Measurements from ENCODE around the gene TIMP3. TPM values are rescaled to one million over a fixed set of nuclear protein-coding genes. Genes with fewer than 3 reads are reported as not detected.

Gene TIMP3
- total RNA-seq, 1 experiment from 2014 or later = 3.3 TPM

DNA sequence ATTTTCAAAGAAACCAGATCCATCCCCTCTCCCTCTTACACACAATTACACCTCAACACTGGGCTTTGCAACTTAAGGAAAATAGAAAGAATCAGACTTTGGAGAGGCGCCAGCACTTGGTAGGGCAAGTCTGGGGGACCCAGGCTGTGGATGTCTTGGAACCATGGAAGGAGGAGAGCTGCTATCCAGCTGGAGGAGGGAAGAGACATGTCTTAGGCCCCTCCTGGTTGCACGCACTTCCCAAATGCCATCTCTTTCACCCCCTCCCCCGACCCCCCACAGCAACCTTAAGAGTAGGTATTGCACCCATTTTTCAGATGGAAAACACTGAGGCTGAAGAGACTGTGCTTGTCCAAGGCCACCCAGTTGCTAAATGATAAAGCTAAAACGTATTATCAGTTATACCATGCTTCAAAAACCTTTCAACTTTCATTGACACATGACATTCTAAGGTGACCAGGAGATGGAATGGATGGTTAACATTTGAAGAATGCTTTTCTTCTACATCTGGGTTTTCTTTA, 3.9 kb downstream of the TIMP3 start (continued):
- TF ChIP-seq, protein P1, sequence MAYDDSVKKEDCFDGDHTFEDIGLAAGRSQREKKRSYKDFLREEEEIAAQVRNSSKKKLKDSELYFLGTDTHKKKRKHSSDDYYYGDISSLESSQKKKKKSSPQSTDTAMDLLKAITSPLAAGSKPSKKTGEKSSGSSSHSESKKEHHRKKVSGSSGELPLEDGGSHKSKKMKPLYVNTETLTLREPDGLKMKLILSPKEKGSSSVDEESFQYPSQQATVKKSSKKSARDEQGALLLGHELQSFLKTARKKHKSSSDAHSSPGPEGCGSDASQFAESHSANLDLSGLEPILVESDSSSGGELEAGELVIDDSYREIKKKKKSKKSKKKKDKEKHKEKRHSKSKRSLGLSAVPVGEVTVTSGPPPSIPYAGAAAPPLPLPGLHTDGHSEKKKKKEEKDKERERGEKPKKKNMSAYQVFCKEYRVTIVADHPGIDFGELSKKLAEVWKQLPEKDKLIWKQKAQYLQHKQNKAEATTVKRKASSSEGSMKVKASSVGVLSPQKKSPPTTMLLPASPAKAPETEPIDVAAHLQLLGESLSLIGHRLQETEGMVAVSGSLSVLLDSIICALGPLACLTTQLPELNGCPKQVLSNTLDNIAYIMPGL (CRISPR knock-in tag; IDR thresholded peaks at IDR 0.05) = no peak

DNA sequence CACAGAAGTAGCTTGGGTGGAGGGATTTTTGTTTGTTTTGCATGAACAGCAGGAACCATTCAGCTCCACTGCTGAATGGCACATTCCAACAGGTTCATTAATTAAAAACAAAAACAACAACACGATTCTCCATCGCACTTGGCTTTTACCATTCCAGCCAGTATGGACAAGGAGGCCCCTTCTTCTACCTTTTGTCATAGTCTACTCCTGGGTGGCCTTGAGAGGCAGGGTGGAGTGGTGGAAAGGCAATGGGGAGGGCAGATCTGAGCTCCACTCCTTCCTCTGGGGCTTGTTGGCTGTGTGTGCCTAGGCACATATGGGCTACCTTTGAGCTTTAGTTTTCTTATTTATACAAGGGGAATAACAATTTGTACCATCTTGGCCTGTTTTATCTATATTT, 4.8 kb downstream of the TIMP3 start:
- ATAC-seq (no peak), DNase-seq (ENCODE audit: low spot score) (no peak)
- H3K4me3 Mint-ChIP-seq = no peak overlapping the region
- TF ChIP-seq MXD4 (CRISPR knock-in tag; IDR thresholded peaks at IDR 0.05; ENCODE audit: borderline replicate concordance) = no peak
- TF ChIP-seq ZNF396 (CRISPR knock-in tag; IDR thresholded peaks at IDR 0.05; ENCODE audit: borderline replicate concordance) = no peak
- TF ChIP-seq GABPB1 (CRISPR knock-in tag; IDR thresholded peaks at IDR 0.05) = no peak
- TF ChIP-seq OVOL2 (CRISPR knock-in tag; IDR thresholded peaks at IDR 0.05; ENCODE audit: borderline replicate concordance) = no peak
- no peak for TF ChIP-seq ZNF121 (CRISPR knock-in tag; IDR thresholded peaks at IDR 0.05)
- TF ChIP-seq CREM (CRISPR knock-in tag; IDR thresholded peaks at IDR 0.05) = no peak
- TF ChIP-seq, protein P2, sequence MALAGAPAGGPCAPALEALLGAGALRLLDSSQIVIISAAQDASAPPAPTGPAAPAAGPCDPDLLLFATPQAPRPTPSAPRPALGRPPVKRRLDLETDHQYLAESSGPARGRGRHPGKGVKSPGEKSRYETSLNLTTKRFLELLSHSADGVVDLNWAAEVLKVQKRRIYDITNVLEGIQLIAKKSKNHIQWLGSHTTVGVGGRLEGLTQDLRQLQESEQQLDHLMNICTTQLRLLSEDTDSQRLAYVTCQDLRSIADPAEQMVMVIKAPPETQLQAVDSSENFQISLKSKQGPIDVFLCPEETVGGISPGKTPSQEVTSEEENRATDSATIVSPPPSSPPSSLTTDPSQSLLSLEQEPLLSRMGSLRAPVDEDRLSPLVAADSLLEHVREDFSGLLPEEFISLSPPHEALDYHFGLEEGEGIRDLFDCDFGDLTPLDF (CRISPR knock-in tag; IDR thresholded peaks at IDR 0.05) = no peak
- TF ChIP-seq TP53 (CRISPR knock-in tag; IDR thresholded peaks at IDR 0.05) = no peak
- no peak for TF ChIP-seq FOXK1 (CRISPR knock-in tag; IDR thresholded peaks at IDR 0.05)
- TF ChIP-seq SMAD3 (CRISPR knock-in tag; IDR thresholded peaks at IDR 0.05; ENCODE audit: borderline replicate concordance) = no peak
- no peak for TF ChIP-seq ZNF317 (CRISPR knock-in tag; IDR thresholded peaks at IDR 0.05; ENCODE audit: borderline replicate concordance, low read depth)
- TF ChIP-seq, protein P1 (CRISPR knock-in tag; IDR thresholded peaks at IDR 0.05) = no peak
- no peak for TF ChIP-seq NFATC4 (CRISPR knock-in tag; IDR thresholded peaks at IDR 0.05)
- TF ChIP-seq, protein P3, sequence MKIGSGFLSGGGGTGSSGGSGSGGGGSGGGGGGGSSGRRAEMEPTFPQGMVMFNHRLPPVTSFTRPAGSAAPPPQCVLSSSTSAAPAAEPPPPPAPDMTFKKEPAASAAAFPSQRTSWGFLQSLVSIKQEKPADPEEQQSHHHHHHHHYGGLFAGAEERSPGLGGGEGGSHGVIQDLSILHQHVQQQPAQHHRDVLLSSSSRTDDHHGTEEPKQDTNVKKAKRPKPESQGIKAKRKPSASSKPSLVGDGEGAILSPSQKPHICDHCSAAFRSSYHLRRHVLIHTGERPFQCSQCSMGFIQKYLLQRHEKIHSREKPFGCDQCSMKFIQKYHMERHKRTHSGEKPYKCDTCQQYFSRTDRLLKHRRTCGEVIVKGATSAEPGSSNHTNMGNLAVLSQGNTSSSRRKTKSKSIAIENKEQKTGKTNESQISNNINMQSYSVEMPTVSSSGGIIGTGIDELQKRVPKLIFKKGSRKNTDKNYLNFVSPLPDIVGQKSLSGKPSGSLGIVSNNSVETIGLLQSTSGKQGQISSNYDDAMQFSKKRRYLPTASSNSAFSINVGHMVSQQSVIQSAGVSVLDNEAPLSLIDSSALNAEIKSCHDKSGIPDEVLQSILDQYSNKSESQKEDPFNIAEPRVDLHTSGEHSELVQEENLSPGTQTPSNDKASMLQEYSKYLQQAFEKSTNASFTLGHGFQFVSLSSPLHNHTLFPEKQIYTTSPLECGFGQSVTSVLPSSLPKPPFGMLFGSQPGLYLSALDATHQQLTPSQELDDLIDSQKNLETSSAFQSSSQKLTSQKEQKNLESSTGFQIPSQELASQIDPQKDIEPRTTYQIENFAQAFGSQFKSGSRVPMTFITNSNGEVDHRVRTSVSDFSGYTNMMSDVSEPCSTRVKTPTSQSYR (CRISPR knock-in tag; IDR thresholded peaks at IDR 0.05) = no peak
- TF ChIP-seq RELA (CRISPR knock-in tag; IDR thresholded peaks at IDR 0.05; ENCODE audit: borderline replicate concordance) = no peak
- TF ChIP-seq, protein P4, sequence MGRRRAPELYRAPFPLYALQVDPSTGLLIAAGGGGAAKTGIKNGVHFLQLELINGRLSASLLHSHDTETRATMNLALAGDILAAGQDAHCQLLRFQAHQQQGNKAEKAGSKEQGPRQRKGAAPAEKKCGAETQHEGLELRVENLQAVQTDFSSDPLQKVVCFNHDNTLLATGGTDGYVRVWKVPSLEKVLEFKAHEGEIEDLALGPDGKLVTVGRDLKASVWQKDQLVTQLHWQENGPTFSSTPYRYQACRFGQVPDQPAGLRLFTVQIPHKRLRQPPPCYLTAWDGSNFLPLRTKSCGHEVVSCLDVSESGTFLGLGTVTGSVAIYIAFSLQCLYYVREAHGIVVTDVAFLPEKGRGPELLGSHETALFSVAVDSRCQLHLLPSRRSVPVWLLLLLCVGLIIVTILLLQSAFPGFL (CRISPR knock-in tag; IDR thresholded peaks at IDR 0.05; ENCODE audit: borderline replicate concordance) = no peak
- TF ChIP-seq, protein P5, sequence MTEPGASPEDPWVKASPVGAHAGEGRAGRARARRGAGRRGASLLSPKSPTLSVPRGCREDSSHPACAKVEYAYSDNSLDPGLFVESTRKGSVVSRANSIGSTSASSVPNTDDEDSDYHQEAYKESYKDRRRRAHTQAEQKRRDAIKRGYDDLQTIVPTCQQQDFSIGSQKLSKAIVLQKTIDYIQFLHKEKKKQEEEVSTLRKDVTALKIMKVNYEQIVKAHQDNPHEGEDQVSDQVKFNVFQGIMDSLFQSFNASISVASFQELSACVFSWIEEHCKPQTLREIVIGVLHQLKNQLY (CRISPR knock-in tag; IDR thresholded peaks at IDR 0.05) = no peak
- TF ChIP-seq, protein P6, sequence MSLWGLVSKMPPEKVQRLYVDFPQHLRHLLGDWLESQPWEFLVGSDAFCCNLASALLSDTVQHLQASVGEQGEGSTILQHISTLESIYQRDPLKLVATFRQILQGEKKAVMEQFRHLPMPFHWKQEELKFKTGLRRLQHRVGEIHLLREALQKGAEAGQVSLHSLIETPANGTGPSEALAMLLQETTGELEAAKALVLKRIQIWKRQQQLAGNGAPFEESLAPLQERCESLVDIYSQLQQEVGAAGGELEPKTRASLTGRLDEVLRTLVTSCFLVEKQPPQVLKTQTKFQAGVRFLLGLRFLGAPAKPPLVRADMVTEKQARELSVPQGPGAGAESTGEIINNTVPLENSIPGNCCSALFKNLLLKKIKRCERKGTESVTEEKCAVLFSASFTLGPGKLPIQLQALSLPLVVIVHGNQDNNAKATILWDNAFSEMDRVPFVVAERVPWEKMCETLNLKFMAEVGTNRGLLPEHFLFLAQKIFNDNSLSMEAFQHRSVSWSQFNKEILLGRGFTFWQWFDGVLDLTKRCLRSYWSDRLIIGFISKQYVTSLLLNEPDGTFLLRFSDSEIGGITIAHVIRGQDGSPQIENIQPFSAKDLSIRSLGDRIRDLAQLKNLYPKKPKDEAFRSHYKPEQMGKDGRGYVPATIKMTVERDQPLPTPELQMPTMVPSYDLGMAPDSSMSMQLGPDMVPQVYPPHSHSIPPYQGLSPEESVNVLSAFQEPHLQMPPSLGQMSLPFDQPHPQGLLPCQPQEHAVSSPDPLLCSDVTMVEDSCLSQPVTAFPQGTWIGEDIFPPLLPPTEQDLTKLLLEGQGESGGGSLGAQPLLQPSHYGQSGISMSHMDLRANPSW (CRISPR knock-in tag; conservative IDR thresholded peaks at IDR 0.05; ENCODE audit: low read depth) = no peak
- H3K27ac Mint-ChIP-seq = no peak overlapping the region
- CTCF ChIA-PET = interaction anchor here (0.8 to 2.2 kb wide), 6 partner anchors 10 to 276 kb away, joined by 3 to 15 read pairs (median 4); no protein-coding TSS in a partner anchor
- POLR2A ChIA-PET = no interaction called here
- H3K4me1 Mint-ChIP-seq = peaks cover 55% of the 10 kb centered on the region
- peaks cover 27% of the 10 kb centered on the region for H3K27me3 Mint-ChIP-seq (ENCODE audit: low read depth)
- H3K36me3 Mint-ChIP-seq = no peaks in the 10 kb centered on the region
- H3K9me3 Mint-ChIP-seq = no peaks in the 10 kb centered on the region
